HG03175 (cell line): ENCODE results near the gene ITGB5.

Source experiments
- ATAC-seq: cut with Tn5 transposase; IDR thresholded peaks from one replicate; pipeline ENCODE4 v1.9.1; 2021; ENCODE audit warnings: mild to moderate bottlenecking, moderate library complexity; ENCODE audit not compliant: unreplicated experiment

Gene ITGB5

DNA sequence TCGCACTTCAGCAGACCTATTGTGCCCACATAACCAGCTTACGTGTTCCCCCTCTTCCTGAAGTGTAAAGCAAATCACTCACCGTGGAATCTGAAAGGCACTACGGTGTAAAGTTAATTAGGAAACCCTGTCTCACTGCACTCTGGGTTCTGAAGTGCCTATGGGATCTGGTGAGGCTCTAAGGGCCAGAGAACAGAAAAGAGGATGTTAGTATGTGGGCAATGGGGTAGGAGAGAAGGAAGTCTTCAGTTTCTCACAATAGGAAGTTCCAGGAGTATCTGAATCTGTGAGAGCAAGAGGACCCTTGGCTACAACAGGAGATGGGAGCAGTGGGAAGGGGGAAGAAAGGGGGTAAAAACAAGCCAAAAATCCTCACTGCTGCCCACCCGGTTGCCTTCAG lies 71.4 kb downstream of the ITGB5 start:
- no peak for ATAC-seq

DNA sequence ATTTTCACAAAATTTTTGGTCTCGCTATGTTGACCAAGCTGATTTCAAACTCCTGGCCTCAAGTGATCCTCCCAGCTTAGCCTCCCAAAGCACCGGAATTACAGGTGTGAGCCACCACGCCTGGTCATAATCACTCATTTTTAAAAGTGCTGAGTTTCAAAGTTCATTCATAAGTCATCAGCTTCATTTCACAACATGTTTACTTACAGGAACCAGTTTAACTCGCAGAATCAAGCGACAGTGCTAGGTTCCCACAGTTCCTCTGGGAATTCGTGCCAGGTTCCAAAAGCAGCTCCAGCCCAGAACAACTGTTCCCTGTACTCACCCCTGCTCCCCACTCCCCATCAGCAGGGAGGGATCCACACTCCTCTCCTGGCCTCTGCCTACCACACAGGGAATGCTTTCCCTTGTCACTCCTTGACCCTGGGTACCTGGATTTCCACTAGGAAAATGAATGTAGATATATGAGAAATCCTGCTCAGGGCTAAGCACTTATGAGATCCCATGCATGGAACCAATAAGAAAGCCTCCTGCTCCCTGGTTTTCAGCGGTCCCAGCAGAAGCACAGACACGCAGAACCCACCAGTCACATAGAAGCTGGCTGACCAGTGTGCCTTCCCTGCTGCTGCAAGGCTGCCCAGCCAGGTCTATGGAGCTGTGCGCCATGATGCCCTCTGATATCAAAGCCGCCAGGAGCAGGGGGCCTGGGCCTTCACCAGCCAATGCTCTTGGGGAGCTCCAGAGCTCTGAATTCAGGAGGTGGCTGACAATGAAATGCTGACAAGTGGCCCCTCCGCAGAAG lies 72.3 kb downstream of the ITGB5 start:
- ATAC-seq, result no peak

DNA sequence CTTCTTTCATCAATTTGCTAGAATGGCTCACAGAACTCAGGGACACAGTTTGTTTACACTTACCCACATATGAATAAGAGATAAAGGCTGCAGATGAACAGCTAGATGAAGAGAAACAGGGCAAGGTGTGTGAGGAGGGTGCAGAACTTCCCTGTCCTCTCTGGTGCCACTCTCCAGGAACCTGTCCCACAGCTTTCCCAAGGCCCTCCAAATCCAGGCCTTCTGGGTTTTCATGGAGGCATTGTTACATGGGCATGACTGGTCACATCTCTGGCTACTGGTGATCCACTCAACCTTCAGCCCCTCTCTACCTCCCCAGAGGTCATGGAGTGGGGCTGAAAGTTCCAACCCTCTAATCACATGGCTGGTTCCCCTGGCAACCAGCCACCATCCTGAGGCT lies 73.6 kb downstream of the ITGB5 start:
- ATAC-seq, result no peak

DNA sequence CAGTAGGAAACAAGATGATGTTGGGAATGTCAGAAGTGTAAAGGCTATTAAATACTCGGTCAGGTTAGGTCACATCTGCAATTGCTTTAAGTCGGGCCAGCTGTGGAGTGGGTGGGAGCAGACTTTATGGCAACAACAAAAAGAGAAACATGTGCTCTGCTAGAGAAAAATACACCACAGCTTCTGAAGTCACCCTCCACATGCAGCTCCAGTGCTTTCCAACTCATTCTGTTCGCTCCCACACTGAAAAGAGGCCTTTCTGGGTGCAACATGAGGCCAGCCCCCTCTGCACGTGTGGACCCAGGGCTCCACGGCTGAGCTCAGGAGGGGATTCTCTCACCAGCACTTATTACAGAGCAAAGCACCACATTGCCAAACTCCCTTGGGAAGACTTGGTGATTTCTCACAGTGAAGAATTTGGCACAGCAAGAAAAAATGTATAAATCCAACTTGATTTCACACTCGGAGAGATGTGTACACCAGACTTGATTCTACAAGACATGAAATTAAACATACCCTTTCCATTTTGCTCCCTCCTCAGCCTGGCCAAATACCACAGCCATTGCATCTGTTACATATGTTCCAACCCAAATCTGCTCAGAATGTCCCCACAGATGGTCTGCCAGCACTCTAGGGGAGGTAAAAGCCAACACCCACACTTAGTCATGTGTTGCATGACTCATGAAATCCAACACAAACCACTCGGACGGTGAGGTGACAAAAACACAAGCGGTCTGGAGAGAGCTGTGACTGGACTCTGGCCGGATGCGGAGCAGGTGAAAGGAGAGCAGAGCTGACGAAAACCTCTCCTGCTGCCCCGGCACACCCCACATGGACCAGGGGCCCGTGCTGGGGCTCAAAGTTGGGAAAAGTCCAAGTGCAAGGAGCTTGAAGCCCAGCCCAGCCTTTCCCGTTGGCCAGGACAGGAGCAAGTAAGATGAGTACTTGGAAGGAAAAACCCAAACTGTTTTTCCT lies 74.6 kb downstream of the ITGB5 start:
- no peak for ATAC-seq

DNA sequence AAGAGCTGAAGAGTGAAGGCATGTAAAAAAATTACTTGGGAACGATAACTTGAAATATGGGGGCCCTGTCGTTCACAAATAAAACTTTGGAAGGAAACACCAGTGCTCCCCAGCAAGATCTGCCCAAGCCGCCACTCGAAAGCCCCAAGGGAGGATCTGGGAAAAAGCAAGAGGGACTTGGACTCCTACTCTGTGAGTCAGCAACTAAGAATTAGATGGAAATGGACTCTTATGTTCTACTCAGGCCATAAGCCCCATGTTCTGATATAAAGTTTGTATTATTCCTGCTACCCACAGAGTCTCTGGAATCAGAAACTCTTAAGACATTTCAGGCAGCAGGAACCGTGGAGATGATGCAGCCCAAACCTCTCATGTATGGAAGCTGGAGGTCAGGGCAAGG lies 75.7 kb downstream of the ITGB5 start:
- ATAC-seq, result no peak

DNA sequence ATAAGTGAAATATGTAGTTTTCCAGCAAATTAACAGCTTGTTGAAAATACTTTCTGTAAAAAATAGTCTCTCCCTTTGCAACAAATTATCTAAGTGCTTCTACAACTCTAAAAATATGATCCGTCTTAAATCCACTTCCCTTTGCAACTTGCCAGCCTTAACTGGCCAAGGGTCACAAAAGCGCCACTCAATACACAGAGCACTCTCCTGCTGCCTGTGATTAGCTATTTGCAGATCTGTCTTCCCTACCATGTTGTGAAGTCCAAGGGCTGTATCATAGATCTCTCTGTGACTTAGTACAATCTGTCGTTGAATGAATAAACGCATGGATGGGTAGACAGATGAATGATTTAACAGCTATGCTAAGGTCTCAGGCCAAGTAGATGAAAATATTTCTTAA lies 76.2 kb downstream of the ITGB5 start:
- no peak for ATAC-seq

DNA sequence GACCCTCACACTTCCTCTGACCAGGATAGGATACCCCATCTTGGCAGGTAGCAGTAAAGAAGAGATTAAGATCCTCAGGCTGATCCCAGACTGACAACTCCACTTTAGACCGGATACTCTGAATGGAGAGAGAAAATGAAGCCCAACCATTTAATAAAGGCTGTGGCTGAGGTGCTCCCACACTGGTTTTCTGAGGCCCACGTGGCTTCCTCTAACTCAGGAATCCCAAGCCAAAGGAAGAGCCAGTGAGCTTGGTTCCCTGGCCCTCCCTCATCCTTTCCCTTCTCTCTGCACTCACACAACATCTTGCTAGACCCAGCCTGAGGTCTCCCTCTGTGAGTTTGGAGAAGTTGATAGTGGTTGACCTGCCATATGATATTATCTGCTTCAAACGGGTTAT lies 78.1 kb downstream of the ITGB5 start:
- ATAC-seq, result no peak

DNA sequence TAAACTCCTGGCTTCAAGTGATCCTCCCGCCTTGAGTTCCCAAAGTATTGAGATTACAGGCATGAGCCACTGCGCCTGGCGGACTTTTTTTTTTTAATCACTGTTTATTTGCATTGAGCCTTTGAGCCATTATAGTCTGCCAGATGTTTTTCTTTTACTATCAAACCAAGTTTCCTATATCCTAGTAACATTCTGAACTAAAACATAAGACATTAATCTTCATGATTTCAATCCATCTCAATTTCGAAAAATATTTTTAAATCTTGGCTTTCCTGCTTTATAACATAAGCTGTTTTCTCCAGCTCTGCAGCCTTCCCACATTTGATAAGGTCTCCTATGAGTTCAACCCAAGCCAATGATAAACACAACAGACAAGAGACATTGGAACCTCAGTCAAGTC lies 81.5 kb downstream of the ITGB5 start:
- no peak for ATAC-seq

DNA sequence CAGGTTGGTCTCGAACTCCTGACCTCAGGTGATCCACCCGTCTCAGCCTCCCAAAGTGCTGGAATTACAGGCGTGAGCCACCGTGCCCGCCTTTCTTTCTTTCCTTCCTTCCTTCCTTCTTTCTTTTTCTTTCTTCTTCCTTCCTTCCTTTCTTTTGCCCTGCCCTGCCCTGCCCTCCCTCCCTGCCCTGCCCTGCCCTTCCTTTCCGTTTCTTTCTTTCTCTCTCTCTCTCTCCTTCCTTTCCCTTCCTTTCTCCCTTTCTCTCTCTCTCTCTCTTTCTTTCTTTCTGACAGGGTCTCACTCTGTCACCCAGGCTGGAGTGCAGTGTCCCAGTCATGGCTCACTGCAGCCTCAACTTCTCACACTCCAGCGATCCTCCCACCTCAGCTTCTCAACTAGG lies 82.3 kb downstream of the ITGB5 start:
- ATAC-seq, result no peak

DNA sequence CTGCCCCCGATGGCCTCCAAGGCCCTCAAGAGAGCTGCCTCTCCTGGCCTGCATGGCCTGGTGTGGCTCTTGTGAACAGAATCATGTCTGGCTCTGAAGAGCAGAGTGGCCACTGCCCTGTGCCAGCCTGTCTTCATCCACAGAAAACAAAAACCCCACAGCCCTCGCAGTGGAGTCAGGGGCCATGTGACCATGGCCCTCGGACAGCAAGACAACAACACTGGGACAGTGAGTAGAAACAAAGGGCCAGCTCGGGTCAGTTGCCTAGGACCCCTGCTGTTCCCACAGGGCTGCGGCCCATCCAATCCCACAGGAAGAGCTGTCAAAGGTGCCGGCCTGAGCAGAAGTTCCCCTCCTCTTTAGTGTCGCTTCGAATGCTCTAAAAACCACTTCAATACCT lies 84.5 kb downstream of the ITGB5 start:
- ATAC-seq, result no peak

DNA sequence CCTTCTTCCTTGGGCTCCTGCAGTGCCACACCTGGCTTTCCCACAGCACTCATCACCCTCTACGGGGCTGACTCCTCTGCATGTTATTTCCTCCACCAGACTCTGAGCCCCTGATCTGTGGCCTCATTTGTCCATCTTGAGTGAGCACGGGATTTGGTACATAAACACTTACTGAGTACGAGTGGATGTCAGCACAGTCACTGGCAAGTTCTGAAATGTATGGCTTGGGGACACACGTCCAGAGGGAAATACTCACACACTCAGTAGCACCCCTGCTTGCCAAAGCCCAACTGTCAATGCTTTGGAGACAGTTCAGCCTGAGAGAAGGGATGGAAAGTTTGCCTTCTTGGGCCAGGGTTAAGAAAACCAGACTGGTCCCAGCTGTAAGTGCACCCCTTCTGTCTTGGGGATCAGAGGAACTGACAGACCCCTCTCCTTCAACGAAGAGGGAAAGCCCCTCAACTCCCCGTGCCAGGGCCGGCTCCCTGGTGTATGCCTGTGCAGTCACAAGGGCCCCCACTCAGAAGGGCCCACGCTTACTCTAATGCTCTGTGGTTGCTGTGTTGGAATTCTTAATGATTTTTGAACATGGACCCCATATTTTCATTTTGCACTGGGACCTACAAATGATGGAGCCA lies 85.0 kb downstream of the ITGB5 start:
- ATAC-seq, result no peak

DNA sequence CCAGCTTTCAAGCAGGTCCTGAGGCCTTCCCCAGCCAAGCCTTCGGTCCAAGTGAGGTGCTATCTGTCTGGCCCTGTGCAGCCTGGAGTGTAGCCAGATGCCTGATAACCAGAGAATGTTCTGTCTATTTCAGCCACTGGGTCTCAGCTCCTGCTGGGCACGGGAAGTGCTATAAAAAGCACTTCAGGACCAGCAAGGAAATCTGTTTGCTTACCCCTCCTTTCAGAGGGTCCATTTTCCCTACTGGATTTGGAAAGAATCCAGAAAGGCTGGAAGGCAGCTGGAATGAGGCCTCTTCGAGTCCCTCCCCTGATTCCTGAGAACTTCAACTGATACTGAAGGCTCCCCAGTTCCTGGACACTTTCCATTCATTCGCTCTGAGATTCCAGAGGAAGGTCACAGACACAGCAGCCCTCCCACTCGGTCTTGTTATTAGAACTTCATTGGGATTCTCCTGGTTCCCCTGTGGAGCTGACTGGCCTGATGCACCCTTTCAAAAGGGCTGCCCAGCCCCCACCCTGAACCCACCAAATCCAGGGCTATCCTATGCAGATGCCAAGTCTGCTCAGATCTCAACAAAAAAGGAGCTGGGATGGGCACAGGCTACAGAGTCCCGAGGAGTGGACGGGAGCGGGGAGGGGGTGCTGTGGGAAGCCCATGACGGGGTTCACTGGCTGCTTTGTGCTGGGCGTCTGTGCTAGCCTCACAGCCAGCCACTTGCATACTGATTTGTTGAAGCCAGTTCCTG lies 86.5 kb downstream of the ITGB5 start:
- ATAC-seq, result no peak

DNA sequence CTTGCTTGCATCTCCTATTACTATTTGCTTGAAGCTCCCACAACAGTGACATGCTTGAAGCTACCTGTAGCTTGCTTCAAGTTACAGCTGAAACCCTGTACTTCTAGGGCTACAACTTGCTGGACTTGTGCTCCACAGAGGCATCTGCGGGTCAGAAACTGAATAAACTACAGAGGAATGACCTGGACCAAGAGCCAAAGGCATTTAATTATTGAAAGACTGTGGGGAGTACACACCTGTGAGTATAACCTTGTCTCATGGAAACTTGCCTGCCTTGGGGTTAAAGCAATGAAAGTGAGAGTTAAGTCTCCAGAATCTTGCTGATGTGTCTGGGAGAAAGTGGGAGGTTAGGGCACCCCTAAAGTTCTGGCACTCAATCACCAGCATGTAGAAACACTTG lies 87.1 kb downstream of the ITGB5 start:
- no peak for ATAC-seq

DNA sequence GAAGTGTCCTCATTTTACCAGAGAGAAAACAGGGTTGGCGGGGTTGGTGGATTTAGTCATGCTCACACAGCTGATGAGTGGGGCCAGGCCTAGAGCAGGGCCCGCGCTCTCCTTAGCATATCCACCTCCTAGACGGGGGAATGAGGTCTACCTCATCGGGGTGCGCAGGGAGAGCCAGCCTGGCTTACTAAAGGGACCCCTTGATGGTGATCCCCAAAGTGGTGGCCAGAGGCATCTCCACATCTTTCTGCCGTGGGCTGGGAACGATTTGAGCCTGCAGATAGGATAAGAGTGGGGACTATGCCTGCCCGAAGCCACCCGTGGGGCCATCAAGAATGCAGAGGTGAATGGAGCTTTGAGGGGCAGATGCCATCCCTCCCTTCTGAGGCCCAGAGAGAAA lies 87.5 kb downstream of the ITGB5 start:
- ATAC-seq, result no peak

DNA sequence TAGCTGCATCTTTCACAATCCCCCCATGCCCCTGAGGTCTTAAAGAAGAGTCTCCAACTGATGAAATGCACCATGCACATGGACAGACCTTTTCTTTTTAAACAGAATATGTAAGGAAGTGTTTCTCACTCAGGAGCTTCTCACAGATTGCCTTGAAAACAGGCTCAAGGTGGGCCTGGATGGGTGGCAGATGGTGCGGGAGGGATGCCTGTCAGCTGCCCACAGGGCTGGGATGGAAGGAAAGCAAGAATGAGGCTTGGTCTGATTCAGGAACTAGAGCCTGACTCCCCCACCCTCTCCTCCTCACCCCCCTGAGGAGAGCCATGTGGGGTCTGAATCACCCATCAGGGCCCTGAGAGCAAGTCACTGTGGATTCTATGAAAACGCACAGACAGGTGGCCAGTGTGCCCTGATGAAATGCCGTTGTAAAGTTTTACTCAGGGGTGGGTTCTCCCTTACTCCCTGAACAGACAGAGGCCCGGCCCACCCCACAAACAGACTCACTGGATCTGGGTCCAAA lies 89.7 kb downstream of the ITGB5 start:
- ATAC-seq, result no peak

DNA sequence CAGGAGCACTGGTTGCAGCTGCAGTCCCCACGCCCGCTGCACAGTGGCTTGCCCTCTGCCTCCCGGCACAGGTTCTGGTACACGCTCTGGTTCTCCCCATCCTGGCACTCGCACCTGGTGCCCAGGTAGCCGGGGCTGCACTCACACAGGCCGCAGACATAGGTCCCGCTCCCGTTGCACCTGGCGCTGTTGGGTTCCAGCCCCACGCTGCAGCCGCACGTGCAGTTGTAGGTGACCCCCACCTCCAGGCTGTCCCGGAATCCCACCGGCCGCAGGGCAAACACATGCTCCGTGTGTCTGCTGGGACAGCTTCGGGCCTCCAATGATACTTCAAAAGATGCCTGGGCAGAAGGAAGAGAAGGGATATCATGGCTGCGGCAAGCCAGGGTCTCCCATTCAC lies 90.7 kb downstream of the ITGB5 start:
- ATAC-seq, result no peak

DNA sequence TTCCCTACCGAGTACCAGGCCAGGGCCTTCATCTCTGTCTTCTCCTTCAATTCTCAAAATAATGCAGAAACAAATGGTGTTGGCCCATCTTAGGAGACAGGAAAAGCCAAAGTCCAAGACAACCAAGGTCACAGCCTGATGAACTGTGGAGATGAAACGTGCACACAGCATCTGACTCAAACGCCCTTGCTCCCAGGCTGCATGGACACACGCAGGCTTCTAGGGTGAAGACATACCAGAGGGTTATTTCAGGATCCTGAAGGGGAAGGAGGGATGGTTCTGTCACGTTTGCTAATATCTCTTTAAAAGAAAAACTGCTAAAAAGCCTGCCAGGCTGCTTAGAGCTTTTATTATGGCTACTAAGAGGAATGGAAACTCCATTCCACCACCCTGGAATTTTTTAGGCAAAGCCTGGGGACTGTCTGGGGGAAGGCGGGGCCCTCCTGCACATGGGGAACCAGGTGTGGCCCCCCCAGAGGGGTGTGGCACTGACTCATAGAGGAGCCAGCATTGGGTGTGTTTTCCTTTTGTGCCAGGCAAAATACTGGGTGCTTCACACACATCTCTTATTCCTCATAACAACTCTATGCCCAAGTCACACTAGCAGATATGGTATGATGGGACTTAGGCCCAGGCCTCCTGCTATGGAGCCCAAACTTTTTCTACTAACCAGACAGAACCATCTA lies 94.0 kb downstream of the ITGB5 start:
- ATAC-seq, result no peak

DNA sequence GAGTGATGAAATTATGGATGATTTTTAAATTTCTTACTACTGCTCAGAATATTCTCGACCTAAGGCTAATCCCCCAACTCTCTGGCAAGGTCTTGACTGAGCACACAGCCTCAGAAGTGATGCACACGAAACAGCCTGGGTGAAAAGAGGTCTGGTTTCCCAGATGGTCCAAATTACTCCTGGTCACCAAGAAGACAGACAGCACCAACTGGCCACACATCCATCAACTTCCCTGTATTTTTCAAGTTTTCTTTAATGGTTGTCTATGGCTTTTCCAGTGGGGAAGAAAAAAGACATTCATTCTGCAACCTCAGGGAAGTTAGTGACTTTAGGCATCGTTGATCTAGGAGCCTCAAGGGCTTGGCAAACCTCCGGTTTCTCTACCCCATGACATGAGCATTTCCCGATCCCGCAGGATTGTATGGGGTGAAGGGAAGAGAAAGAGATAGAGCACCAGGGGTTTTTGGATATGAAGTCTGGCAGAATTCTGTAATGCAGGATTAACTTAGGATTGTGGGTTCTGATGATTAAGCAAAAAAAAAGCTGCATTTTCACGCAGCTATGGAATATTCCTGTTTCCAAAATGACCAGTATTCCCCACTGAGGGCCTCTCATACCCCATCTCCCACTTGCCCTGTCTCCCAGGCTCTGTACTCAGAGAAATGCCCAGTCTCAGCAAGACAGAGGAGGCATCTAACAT lies 94.7 kb downstream of the ITGB5 start:
- ATAC-seq, result no peak

DNA sequence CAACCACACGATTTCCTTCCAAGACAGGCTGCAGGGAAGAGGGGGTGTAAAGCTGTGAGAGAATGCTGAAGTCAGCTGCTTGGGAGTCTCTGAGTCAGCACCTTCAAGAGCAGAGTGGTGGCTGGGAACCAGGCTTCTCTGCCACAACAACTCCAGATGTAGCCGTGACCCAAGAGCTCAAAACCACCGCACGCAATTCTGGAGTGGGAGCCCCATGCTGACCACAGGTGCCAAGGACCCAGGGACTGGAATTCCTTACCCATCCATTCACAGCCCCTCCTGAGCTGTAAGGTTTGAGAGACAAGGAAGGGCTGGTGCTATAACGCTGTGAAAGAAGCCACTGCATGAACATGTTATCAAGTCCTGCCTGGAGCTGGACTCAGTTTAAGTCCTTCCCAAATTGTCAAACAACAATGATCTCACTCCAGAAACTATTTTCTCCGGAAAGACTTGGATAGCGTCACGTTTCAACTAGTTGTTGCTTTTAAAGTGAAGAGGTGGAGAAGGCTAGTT lies 95.5 kb downstream of the ITGB5 start:
- ATAC-seq, result no peak
